OCI-LY7 (cell line): ENCODE data around the gene EME2. TPM values are rescaled to one million over a fixed set of nuclear protein-coding genes. Genes with fewer than 3 reads are reported as not detected.
A peak's percentile ranks its signal among the peaks of the same experiment; 100 is the strongest.

Source experiments
- BruUV-seq: library from RNA; stranded (reverse); fragments of 400-500 nt; replicated peaks from 2 replicates; lab custom pipeline; 2021; lab: Mats Ljungman, UMichigan
- CTCF ChIA-PET: fragments of 300-600 bp; sonication (Branson Sonifier 250); formaldehyde crosslinking; loops from one replicate; lab custom pipeline; 2022; ENCODE audit warnings: antibody characterized with exemption; ENCODE audit not compliant: unreplicated experiment; lab: Charles Lee
- POLR2A ChIA-PET: fragments of 300-600 bp; sonication (Branson Sonifier 250); formaldehyde crosslinking; loops from one replicate; lab custom pipeline; 2022; ENCODE audit warnings: antibody characterized with exemption; lab: Charles Lee
- DNase-seq: peaks from one replicate; pipeline ENCODE4 v3.0.0-alpha.2; 2015; ENCODE audit warnings: low spot score
- H2AFZ ChIP-seq: fragments of 200-600 bp; sonication (generic), shearing (Covaris generic); 2 replicates; pipeline ENCODE4 v1.6.1; 2014; ENCODE audit warnings: mild to moderate bottlenecking, antibody characterized with exemption, low read length, moderate library complexity
- H3K27ac ChIP-seq: fragments of 200-600 bp; sonication (generic); 2 replicates; pipeline ENCODE4 v1.5.1; 2014; ENCODE audit warnings: mixed run types, low read depth, mild to moderate bottlenecking, moderate library complexity, low read length, inconsistent platforms; ENCODE audit not compliant: poor library complexity, severe bottlenecking
- H3K36me3 ChIP-seq: fragments of 200-600 bp; sonication (generic); 2 replicates; pipeline ENCODE4 v1.6.1; 2014; ENCODE audit warnings: mild to moderate bottlenecking, antibody characterized with exemption, low read length, moderate library complexity, mixed read lengths; ENCODE audit not compliant: insufficient read depth
- H3K4me1 ChIP-seq: fragments of 200-600 bp; sonication (generic); 2 replicates; pipeline ENCODE4 v1.5.1; 2014; ENCODE audit warnings: mild to moderate bottlenecking, low read length; ENCODE audit not compliant: insufficient read depth, poor library complexity, severe bottlenecking
- H3K4me2 ChIP-seq: fragments of 200-600 bp; sonication (generic); 2 replicates; pipeline ENCODE4 v1.6.1; 2014; ENCODE audit warnings: mild to moderate bottlenecking, low read length
- H3K4me3 ChIP-seq: fragments of 200-600 bp; sonication (generic); 2 replicates; pipeline ENCODE4 v1.5.1; 2014; ENCODE audit warnings: mild to moderate bottlenecking, low read depth, low read length; ENCODE audit not compliant: poor library complexity, severe bottlenecking
- H3K79me2 ChIP-seq: fragments of 200-600 bp; sonication (generic); 2 replicates; pipeline ENCODE4 v1.6.1; 2016; ENCODE audit warnings: low read depth, mild to moderate bottlenecking, low read length, moderate library complexity, mixed read lengths; ENCODE audit not compliant: insufficient read depth
- H3K9me2 ChIP-seq: fragments of 200-600 bp; sonication (generic); 2 replicates; pipeline ENCODE4 v1.6.1; 2016; ENCODE audit warnings: mild to moderate bottlenecking, low read length, mixed read lengths; ENCODE audit not compliant: insufficient read depth
- H3K9me3 ChIP-seq: fragments of 200-600 bp; sonication (generic); 2 replicates; pipeline ENCODE4 v1.6.1; 2014; ENCODE audit warnings: mild to moderate bottlenecking, mixed run types, low read length, mixed read lengths
- H4K20me1 ChIP-seq: fragments of 200-600 bp; sonication (generic); 2 replicates; pipeline ENCODE4 v1.6.1; 2014; ENCODE audit warnings: mild to moderate bottlenecking, antibody characterized with exemption, low read length, moderate library complexity, mixed read lengths; ENCODE audit not compliant: insufficient read depth
- CTCF ChIP-seq: fragments of 200-600 bp; sonication (generic); conservative IDR thresholded peaks from 2 replicates; pipeline ENCODE4 v1.5.1; 2014; ENCODE audit warnings: mild to moderate bottlenecking, antibody characterized with exemption, low read length, moderate library complexity, mixed read lengths
- EZH2phosphoT487 ChIP-seq: fragments of 200-600 bp; sonication (generic); IDR thresholded peaks from 2 replicates; pipeline ENCODE4 v1.6.1; 2018; ENCODE audit warnings: low read depth, borderline replicate concordance, mild to moderate bottlenecking, mixed run types, antibody characterized with exemption, low read length, moderate library complexity, mixed read lengths
- intact Hi-C: fragments of 100-400 bp; cut with micrococcal nuclease; formaldehyde crosslinking; loops from one replicate; pipeline ENCODE4 v1.10.0; 2022; ENCODE audit not compliant: unreplicated experiment
- total RNA-seq, 2 experiments: library from RNA; depleted of rRNA in 1 of 2; stranded (reverse); fragments of >200 nt in 1 of 2; shearing (Covaris generic) in 1 of 2; gene quantifications; 2 replicates each; pipeline ENCODE4 v1.2.3, GENCODE V29; 2014 to 2022

The EME2 gene
- total RNA-seq, 2 experiments from 2014 or later = 23.8 to 48.5 TPM

DNA sequence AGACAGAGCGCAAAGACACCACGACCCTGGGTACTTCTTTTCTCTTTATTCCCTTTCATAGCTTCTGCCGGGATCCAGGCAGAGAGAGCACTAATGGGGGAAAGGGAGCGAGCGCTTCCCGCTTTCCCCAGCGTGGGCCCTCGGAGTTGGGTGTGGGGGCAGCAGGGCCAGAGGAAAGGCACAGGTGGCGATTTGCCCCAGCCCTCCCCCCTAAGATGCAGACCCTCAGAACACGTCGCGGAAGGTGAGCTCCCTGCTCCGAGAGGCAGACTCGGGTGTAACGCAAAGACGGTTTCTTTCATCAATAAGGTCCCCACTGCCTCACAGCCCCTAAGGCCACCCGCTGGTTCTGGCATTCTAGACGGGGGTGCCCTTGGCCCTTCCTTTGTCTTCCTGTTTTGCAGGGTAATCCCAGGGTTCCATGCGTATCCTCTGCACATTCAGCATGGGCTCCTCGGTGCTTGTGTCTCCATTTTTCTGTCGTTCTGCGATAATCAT, 697 bp upstream of the EME2 start:
- H3K79me2 ChIP-seq = peaks cover 26% of the 10 kb centered on the region; the same call in 1 of the 2 replicates
- peaks cover 23% of the 10 kb centered on the region for H3K4me1 ChIP-seq
- ChIA-PET CTCF (no interaction called here), POLR2A (interaction anchor here (0.6 to 1.9 kb wide), 2 partner anchors 11 to 56 kb away, joined by 3 to 9 read pairs; partner anchors contain the start of genes NUBP2 and SPSB3)
- H3K4me2 ChIP-seq = peak overlapping the region; percentile 100
- H2AFZ ChIP-seq = peak overlapping the region; percentile 40; the same call in 1 of the 2 replicates
- peak overlapping the region; percentile 89 for H3K27ac ChIP-seq
- H3K36me3 ChIP-seq = peaks cover 67% of the 10 kb centered on the region
- TSS peak; percentile 99 for BruUV-seq
- DNase-seq = peak; percentile 55
- TF ChIP-seq CTCF (no peak), EZH2phosphoT487 (no peak)
- H3K9me2 ChIP-seq = no peaks in the 10 kb centered on the region
- no peaks in the 10 kb centered on the region for H4K20me1 ChIP-seq
- H3K9me3 ChIP-seq = no peaks in the 10 kb centered on the region
- peak overlapping the region; percentile 98 for H3K4me3 ChIP-seq
- intact Hi-C loops = loop anchor here (2.0 to 5.0 kb wide), 2 partner anchors 65 to 160 kb away; partner anchors contain the start of genes CRAMP1, IFT140 and MAPK8IP3

- TF ChIP-seq CTCF = peak; percentile 80
- TF ChIP-seq EZH2phosphoT487 = no peak
- peaks cover 23% of the 10 kb centered on the region for H3K4me1 ChIP-seq
- peak within 1 kb of the TSS; percentile 40; the same call in 1 of the 2 replicates for H2AFZ ChIP-seq
- BruUV-seq = no TSS peak
- H3K36me3 ChIP-seq = peaks cover 67% of the 10 kb centered on the region
- DNase-seq = peak; percentile 92
- no peaks in the 10 kb centered on the region for H3K9me3 ChIP-seq
- peak within 1 kb of the TSS; percentile 98 for H3K4me3 ChIP-seq
- peak within 1 kb of the TSS; percentile 100 for H3K4me2 ChIP-seq
- peak within 1 kb of the TSS; percentile 89 for H3K27ac ChIP-seq
- no peaks in the 10 kb centered on the region for H3K9me2 ChIP-seq
- CTCF ChIA-PET = no interaction called here
- no peaks in the 10 kb centered on the region for H4K20me1 ChIP-seq
- POLR2A ChIA-PET = interaction anchor here (1.9 kb wide), 1 partner anchor 10 kb away, joined by 9 read pairs; the partner anchor contains the start of genes NUBP2 and SPSB3
- peaks cover 26% of the 10 kb centered on the region; the same call in 1 of the 2 replicates for H3K79me2 ChIP-seq
- intact Hi-C loops = loop anchor here (1.0 to 5.0 kb wide), 4 partner anchors 9 to 161 kb away; partner anchors contain the start of genes CRAMP1, IFT140, JPT2 and MAPK8IP3
Measured at GRCh38 chr16:1772908-1773702, 495 bp downstream of the EME2 start, which contains the start of gene MRPS34. Gene MRPS34, minus strand, starts transcription at chr16:1773134. Its CDS starts 15 bp downstream, at chr16:1773119.
